GM21423 (cell line): Measurements from ENCODE around the gene TBP.
"Not testable (repeated sequence)": the region's sequence is repeated elsewhere in the genome, so short reads cannot be mapped to it uniquely, and the experiment has no call there.

Experiments used
- ATAC-seq: cut with Tn5 transposase; IDR thresholded peaks from one replicate; pipeline ENCODE4 v1.9.1; 2021; ENCODE audit warnings: mild to moderate bottlenecking, moderate library complexity; ENCODE audit not compliant: unreplicated experiment

TBP gene

DNA sequence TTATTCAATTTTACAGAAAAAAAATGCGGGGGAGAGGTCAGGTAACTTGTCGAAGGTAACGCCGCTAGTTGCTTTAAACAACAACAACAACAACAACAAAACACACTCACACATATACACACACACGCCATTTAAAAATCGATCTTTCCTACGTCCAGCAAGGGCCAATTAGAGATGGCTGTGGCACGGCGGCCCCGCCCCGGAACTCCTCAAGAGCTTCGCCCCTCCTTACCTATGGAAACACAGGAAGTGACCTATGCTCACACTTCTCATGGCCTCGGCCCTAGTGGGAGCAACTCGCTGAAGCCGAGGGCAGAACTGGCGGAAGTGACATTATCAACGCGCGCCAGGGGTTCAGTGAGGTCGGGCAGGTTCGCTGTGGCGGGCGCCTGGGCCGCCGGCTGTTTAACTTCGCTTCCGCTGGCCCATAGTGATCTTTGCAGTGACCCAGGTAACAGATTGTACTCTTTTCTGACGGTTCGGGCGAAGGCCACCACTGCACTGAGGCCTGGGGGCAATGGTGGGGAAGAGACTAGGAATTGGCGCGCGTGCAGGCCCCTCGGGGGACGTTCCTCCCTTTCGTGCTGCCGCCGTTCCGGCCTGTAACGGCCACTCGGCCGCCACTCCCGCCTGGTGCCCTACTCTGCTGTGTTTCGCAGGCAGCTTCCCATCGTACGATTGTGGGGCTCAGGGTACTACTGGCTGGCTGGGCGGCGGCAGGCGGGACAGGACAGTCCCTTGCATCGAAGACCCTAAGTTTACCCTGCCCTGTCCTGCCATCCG, at the start of gene TBP:
TBP (plus strand) TSS at position 357 of the 783 bp plus-strand sequence. CDS start 2,661 bp downstream, outside the sequence.
- peak; percentile 97 for ATAC-seq

DNA sequence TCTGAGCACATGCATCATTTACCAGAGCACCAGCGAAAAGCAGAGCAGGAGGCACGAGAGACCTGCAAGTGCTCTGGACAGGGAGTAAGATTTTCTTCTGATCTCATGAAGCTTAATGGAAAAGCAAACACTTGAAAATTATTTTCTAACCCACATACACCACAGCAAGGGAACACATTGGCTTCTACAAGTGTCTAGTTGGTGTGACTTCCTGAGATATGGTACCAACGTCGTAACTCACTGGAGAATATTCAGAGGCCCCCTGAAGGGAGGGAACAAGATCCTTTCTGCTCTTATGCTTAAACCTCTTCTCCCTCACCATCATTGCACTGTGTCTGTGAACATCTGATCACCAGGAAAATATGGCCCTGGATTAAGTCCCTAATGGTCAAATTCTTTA, 49.7 kb upstream of the TBP start:
- no peak for ATAC-seq

GRCh38 chr6:170505306-170505705, 48.9 kb upstream of the TBP start:
- no peak for ATAC-seq

- ATAC-seq: no peak
Measured at GRCh38 chr6:170506446-170506845, 47.7 kb upstream of the TBP start.

GRCh38 chr6:170507728-170508127, 46.4 kb upstream of the TBP start:
- ATAC-seq: not testable (repeated sequence)

DNA sequence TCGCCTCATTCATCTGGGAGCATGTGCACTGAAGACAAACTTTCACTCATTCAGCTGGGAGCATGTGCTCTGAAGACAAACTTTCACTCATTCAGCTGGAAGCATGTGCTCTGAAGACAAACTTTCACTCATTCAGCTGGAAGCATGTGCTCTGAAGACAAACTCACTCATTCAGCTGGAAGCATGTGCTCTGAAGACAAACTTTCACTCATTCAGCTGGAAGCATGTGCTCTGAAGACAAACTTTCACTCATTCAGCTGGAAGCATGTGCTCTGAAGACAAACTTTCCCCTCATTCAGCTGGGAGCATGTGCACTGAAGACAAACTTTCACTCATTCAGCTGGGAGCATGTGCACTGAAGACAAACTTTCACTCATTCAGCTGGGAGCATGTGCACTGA, 45.9 kb upstream of the TBP start:
- not testable (repeated sequence) for ATAC-seq

DNA sequence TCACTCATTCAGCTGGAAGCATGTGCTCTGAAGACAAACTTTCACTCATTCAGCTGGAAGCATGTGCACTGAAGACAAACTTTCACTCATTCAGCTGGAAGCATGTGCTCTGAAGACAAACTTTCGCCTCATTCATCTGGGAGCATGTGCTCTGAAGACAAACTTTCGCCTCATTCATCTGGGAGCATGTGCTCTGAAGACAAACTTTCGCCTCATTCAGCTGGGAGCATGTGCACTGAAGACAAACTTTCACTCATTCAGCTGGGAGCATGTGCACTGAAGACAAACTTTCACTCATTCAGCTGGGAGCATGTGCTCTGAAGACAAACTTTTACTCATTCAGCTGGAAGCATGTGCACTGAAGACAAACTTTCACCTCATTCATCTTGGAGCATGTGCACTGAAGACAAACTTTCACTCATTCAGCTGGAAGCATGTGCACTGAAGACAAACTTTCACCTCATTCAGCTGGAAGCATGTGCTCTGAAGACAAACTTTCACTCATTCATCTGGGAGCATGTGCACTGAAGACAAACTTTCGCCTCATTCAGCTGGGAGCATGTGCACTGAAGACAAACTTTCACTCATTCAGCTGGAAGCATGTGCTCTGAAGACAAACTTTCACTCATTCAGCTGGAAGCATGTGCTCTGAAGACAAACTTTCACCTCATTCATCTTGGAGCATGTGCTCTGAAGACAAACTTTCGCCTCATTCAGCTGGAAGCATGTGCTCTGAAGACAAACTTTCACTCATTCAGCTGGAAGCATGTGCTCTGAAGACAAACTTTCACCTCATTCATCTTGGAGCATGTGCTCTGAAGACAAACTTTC, 45.1 kb upstream of the TBP start:
- not testable (repeated sequence) for ATAC-seq

GRCh38 chr6:170509723-170510018, 44.5 kb upstream of the TBP start:
- ATAC-seq: no peak

GRCh38 chr6:170510631-170511030, 43.5 kb upstream of the TBP start:
- ATAC-seq: no peak

DNA sequence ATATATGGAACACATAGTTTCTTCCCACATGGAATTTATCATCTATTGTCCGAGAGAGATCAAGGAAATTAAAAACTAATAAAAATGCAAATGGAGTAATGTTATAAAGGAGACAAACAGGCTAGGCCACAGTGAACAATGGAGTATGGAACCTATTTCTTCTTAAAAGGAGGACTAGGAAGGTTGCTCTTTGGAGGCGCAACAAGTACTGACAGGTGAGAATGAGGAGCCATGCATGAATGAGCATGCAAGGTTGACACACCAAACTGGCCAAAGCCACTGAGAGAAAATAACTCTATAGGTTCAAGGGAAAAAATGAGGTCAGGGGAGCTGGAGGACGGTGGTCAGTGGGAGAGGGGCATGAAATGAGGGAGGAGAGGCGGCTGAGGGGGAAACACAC, 41.9 kb upstream of the TBP start:
- ATAC-seq: no peak

GRCh38 chr6:170514908-170515307, 39.3 kb upstream of the TBP start:
- ATAC-seq: no peak

DNA sequence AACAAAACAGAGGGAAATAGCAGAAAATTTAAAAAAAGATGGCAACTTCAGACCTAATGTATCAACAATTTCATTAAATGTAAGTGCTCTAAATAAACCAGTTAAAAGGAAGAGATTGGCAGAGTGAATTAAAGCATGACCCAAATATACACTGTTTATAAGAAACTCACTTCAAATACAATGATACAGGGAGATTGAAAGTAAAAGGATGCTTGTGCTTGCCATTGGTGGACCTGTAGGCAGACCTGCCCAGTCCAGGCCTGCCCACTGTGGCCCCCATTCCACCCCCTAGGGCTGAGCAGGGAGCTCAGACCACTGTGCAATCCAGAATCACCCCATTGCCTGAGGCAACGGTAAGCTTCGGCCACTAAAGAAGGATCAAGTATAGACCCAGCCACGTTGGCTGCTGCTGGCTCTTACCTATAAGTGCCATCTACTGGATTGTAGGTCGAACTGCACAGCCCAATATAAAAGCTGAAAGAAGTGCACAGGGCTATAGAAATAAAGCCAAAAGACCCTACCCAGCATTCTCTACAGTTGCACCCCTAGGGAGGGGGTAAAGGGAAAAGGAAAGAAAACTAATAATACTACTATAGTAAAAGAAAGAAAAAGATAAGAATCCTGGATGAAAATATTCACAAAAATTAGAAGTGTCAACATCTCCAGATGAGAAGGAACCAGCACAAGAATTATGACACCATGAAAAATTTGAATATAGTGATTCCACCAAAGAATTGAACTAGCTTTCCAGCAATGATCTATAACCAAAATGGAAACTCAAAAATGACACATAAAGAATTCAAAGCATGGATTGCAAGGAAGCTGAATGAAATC, 37.2 kb upstream of the TBP start:
- ATAC-seq: peak; percentile 95

GRCh38 chr6:170522565-170523183, 31.5 kb upstream of the TBP start:
- ATAC-seq: no peak

- no peak for ATAC-seq
Measured at GRCh38 chr6:170523256-170524171, 30.7 kb upstream of the TBP start.

DNA sequence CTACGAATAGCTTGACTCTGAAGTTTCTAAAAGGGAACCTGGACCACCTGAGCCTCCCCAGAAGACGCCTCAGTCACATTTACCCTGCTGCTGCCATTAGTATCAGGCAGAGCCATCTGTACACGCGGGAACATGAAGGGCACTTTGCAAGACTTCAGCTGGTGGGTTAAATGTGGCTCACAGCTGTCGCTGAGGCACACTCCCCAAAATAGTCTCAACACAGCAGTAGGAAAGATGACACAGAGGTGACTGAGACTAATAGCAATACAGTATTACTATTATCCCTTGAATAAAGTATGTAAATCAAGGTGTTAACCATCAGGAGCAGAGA, 30.0 kb upstream of the TBP start:
- ATAC-seq: no peak

DNA sequence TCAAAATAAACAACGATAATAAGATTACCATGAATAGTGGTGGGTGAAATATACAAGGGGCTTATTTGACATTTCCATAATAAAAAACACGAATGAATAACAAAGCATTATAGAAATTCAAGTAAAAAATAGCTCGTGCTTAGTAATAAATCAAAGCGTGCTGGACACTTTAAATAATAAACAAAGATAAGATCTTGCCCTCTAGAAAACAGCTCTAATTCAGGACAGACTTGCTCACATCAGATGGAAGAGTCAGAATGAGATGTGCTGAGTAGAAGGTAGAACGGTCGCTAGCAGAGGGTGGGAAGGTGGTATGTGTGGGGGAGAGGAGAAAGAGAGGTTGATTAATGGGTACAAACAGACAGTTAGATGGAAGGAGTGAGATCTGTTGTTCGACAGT, 28.4 kb upstream of the TBP start:
- no peak for ATAC-seq

- not testable (repeated sequence) for ATAC-seq
Measured at GRCh38 chr6:170527995-170528394, 26.2 kb upstream of the TBP start.

DNA sequence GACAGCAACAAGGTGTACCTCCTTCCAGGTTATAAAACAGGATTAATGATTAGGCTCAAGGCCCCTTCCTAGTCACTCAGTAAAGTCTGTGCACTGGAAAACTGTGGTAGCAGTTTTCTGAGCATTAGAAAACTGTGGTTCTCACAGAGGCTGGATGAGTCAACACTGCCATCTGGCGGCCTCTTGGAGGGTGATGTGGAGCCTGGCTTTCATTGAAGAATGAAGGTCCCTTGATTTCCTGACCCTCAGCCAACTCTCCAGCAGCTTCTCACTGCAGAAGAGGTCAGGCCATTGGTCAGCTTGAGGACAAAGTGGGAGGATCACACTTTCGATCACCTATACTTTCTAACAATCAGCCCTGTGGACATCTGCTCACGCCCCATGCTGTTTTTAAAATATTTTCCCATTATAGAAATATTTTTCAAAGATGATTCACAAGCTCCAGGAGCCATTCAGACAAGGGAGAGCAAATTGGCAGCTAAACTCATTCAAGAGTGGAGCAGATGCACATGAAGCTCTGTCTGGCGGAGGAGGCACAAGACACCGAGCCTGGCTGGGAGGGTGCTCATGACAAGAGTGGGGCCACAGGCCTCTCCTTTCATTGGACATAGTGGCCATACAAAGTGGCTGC, 24.2 kb upstream of the TBP start:
- peak; percentile 79 for ATAC-seq

- ATAC-seq: no peak
Measured at GRCh38 chr6:170532867-170533488, 21.2 kb upstream of the TBP start.
